Vagina (tissue), 2 donors: ENCODE data around the gene SLC16A11. TPM values are rescaled to one million over a fixed set of nuclear protein-coding genes. Genes with fewer than 3 reads are reported as not detected.

Experiments
- DNase-seq, 2 donors: peaks; one replicate each; pipeline ENCODE4 v3.0.0-alpha.2; 2017; ENCODE audit errors: extremely low spot score in 2 of 2
- H3K27ac ChIP-seq: fragments of 200-600 bp; sonication (generic); one replicate; pipeline ENCODE4 v1.5.1; 2019
- H3K27me3 ChIP-seq: fragments of 200-600 bp; sonication (generic); one replicate; pipeline ENCODE4 v1.5.1; 2019
- H3K36me3 ChIP-seq, 2 donors: fragments of 200-600 bp; sonication (generic); one replicate each; pipeline ENCODE4 v1.5.1; 2017 to 2019
- H3K4me1 ChIP-seq: fragments of 200-600 bp; sonication (generic); one replicate; pipeline ENCODE4 v1.5.1; 2019
- H3K4me3 ChIP-seq, 2 donors: fragments of 200-600 bp; sonication (generic); 1 replicate in 1 of 2; 2 replicates in 1 of 2; pipeline ENCODE4 v1.5.1; 2016 to 2019
- H3K9me3 ChIP-seq: fragments of 200-600 bp; sonication (generic); one replicate; pipeline ENCODE4 v1.5.1; 2019
- CTCF ChIP-seq, 3 experiments: fragments of 450-650 bp in 2 of 3; fragments of 200-600 bp in 1 of 3; sonication (generic) in 1 of 3; IDR thresholded peaks; one replicate each; pipeline ENCODE4 v1.5.1; 2017 to 2019; ENCODE audit warnings: antibody characterized with exemption in 3 of 3, mild to moderate bottlenecking in 2 of 3, moderate library complexity in 2 of 3
- POLR2A ChIP-seq, 2 donors: fragments of 450-650 bp; IDR thresholded peaks; one replicate each; pipeline ENCODE4 v1.6.1; 2017; ENCODE audit warnings: antibody characterized with exemption in 2 of 2, mild to moderate bottlenecking in 2 of 2, moderate library complexity in 2 of 2
- POLR2AphosphoS5 ChIP-seq, 2 donors: sonication (generic); formaldehyde crosslinking; IDR thresholded peaks; one replicate each; pipeline ENCODE4 v1.9.0; 2017; ENCODE audit warnings: antibody characterized with exemption in 2 of 2, mild to moderate bottlenecking in 2 of 2, low read depth in 1 of 2; ENCODE audit not compliant: insufficient read depth in 1 of 2
- intact Hi-C: fragments of 100-400 bp; cut with DNase I; formaldehyde crosslinking; loops from one replicate; pipeline ENCODE4 v1.15.1; 2023
- total RNA-seq: library from RNA; depleted of rRNA; stranded (reverse); fragments of >200 nt; gene quantifications from one replicate; pipeline ENCODE4 v1.2.3, GENCODE V29; 2016

The SLC16A11 gene
- total RNA-seq, 1 donor from 2014 or later = not detected

GRCh38 chr17:7020894-7021664 lies 22.8 kb downstream of the SLC16A11 start:
- no peak for DNase-seq
- peak overlapping the region; percentile 77 for H3K27ac ChIP-seq
- peaks cover 52% of the 10 kb centered on the region for H3K4me1 ChIP-seq
- TF ChIP-seq POLR2AphosphoS5 (IDR thresholded peaks at IDR 0.05; ENCODE audit: insufficient read depth in 1 of 2, low read depth in 1 of 2) (no peak), CTCF (IDR thresholded peaks at IDR 0.05) (no peak), POLR2A (IDR thresholded peaks at IDR 0.05) (no peak)
- intact Hi-C loops = no loop called here
- H3K4me3 ChIP-seq = peak overlapping the region in 1 of 2 donors; percentile 19
- H3K9me3 ChIP-seq = no peaks in the 10 kb centered on the region
- H3K27me3 ChIP-seq = no peaks in the 10 kb centered on the region
- no peaks in the 10 kb centered on the region for H3K36me3 ChIP-seq

- TF ChIP-seq POLR2AphosphoS5 (IDR thresholded peaks at IDR 0.05; ENCODE audit: insufficient read depth in 1 of 2, low read depth in 1 of 2) = peak in 1 of 2 donors; percentile 54
- TF ChIP-seq CTCF (IDR thresholded peaks at IDR 0.05) = no peak
- Histone ChIP-seq H3K4me1 (peaks cover 62% of the 10 kb centered on the region), H3K36me3 (no peaks in the 10 kb centered on the region), H3K9me3 (no peaks in the 10 kb centered on the region), H3K4me3 (peak overlapping the region; percentile 53 to 66), H3K27ac (peak overlapping the region; percentile 86), H3K27me3 (no peaks in the 10 kb centered on the region)
- intact Hi-C loops = no loop called here
- no peak for DNase-seq
Measured at GRCh38 chr17:7019839-7020519, 23.9 kb downstream of the SLC16A11 start.

GRCh38 chr17:7019367-7019766 lies 24.5 kb downstream of the SLC16A11 start:
- intact Hi-C loops = no loop called here
- Histone ChIP-seq H3K27me3 (no peaks in the 10 kb centered on the region), H3K36me3 (no peaks in the 10 kb centered on the region), H3K27ac (peak overlapping the region; percentile 86), H3K4me3 (peak overlapping the region; percentile 53 to 66), H3K4me1 (peaks cover 62% of the 10 kb centered on the region), H3K9me3 (no peaks in the 10 kb centered on the region)
- TF ChIP-seq POLR2AphosphoS5 (IDR thresholded peaks at IDR 0.05; ENCODE audit: insufficient read depth in 1 of 2, low read depth in 1 of 2) = no peak
- TF ChIP-seq CTCF (IDR thresholded peaks at IDR 0.05) = no peak
- no peak for TF ChIP-seq POLR2A (IDR thresholded peaks at IDR 0.05)
- no peak for DNase-seq

GRCh38 chr17:7018331-7018964 lies 25.4 kb downstream of the SLC16A11 start:
- DNase-seq = no peak

More at GRCh38 chr17:7018331-7018964, 25.4 kb downstream of the SLC16A11 start:
- Histone ChIP-seq H3K36me3 (no peaks in the 10 kb centered on the region), H3K4me1 (peaks cover 70% of the 10 kb centered on the region), H3K9me3 (no peaks in the 10 kb centered on the region), H3K27ac (peak overlapping the region; percentile 86), H3K4me3 (peak overlapping the region; percentile 53 to 66), H3K27me3 (no peaks in the 10 kb centered on the region)
- peak in 1 of 2 donors; percentile 4 for TF ChIP-seq POLR2A (IDR thresholded peaks at IDR 0.05)
- TF ChIP-seq POLR2AphosphoS5 (IDR thresholded peaks at IDR 0.05; ENCODE audit: insufficient read depth in 1 of 2, low read depth in 1 of 2) = peak in 1 of 2 donors; percentile 55
- TF ChIP-seq CTCF (IDR thresholded peaks at IDR 0.05) = no peak
- intact Hi-C loops = no loop called here
